Measurements from ENCODE around the gene ZNF385B. TPM values are rescaled to one million over a fixed set of nuclear protein-coding genes. Genes with fewer than 3 reads are reported as not detected.

The ZNF385B gene
- total RNA-seq, 1 experiment from 2014 or later = 9.3 TPM

DNA sequence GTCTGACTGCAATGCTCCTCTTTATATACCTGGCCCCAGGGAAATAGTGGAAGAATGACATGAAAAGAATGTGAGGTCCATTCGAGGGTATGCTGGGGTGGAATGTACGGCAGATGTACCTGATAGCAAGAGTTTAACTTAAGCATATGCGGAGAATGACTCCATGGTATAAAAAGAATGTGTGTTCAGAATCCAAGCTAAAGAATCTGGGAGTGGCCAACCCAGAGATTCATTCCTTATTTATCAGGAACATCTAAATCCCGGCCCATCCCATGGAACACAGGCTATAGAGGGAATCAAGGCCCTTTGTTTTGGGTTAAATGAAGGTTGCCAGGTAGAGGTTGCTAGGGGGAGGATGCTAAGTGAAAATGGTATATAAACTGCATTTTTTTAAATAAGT lies 150.0 kb downstream of the ZNF385B start:
- RAD21 ChIA-PET (ENCODE audit: low non-redundant PET in 1 of 2, low total read pairs in 2 of 2, uncharacterized antibody in 2 of 2, unreplicated experiment in 2 of 2) = no interaction called here
- H3K9me3 ChIP-seq (ENCODE audit: control insufficient read depth in 1 of 2, insufficient read depth in 1 of 2, low read depth in 1 of 2, low read length in 2 of 2) = no peaks in the 10 kb centered on the region
- H3K4me2 ChIP-seq (ENCODE audit: low read length) = no peak overlapping the region
- H3K4me3 ChIP-seq (replicated peaks in 1 of 2; ENCODE audit: low read depth in 1 of 2, low read length in 2 of 2) = no peak overlapping the region
- H3K79me2 ChIP-seq (ENCODE audit: insufficient read depth, low read length) = no peaks in the 10 kb centered on the region
- ATAC-seq (no peak), DNase-seq (ENCODE audit: low read depth, low spot score) (no peak)
- POLR2A ChIA-PET = no interaction called here
- TF ChIP-seq EZH2phosphoT487 (IDR thresholded peaks at IDR 0.05; ENCODE audit: borderline replicate concordance) (no peak), ATF3 (IDR thresholded peaks at IDR 0.05) (no peak), EZH2 (IDR thresholded peaks at IDR 0.05) (no peak), CEBPB (IDR thresholded peaks at IDR 0.05; ENCODE audit: low read depth) (no peak), POLR2A (IDR thresholded peaks at IDR 0.05; ENCODE audit: borderline replicate concordance, extremely low read depth, insufficient read depth, insufficient read length) (no peak), CBX3 (IDR thresholded peaks at IDR 0.05; ENCODE audit: low read depth) (no peak), ELF1 (IDR thresholded peaks at IDR 0.05; ENCODE audit: borderline replicate concordance, low read depth) (no peak), ZFX (IDR thresholded peaks at IDR 0.05) (no peak), MAX (IDR thresholded peaks at IDR 0.05) (no peak), FOSL1 (IDR thresholded peaks at IDR 0.05; ENCODE audit: low read depth) (no peak), SRF (IDR thresholded peaks at IDR 0.05; ENCODE audit: low read depth) (no peak), TCF7L2 (IDR thresholded peaks at IDR 0.05; ENCODE audit: borderline replicate concordance, extremely low read depth, insufficient read depth, insufficient read length) (no peak), SP1 (IDR thresholded peaks at IDR 0.05; ENCODE audit: low read depth) (no peak), JUND (IDR thresholded peaks at IDR 0.05) (no peak), RAD21 (IDR thresholded peaks at IDR 0.05; ENCODE audit: low read depth) (no peak)
- TF ChIP-seq, protein P1, sequence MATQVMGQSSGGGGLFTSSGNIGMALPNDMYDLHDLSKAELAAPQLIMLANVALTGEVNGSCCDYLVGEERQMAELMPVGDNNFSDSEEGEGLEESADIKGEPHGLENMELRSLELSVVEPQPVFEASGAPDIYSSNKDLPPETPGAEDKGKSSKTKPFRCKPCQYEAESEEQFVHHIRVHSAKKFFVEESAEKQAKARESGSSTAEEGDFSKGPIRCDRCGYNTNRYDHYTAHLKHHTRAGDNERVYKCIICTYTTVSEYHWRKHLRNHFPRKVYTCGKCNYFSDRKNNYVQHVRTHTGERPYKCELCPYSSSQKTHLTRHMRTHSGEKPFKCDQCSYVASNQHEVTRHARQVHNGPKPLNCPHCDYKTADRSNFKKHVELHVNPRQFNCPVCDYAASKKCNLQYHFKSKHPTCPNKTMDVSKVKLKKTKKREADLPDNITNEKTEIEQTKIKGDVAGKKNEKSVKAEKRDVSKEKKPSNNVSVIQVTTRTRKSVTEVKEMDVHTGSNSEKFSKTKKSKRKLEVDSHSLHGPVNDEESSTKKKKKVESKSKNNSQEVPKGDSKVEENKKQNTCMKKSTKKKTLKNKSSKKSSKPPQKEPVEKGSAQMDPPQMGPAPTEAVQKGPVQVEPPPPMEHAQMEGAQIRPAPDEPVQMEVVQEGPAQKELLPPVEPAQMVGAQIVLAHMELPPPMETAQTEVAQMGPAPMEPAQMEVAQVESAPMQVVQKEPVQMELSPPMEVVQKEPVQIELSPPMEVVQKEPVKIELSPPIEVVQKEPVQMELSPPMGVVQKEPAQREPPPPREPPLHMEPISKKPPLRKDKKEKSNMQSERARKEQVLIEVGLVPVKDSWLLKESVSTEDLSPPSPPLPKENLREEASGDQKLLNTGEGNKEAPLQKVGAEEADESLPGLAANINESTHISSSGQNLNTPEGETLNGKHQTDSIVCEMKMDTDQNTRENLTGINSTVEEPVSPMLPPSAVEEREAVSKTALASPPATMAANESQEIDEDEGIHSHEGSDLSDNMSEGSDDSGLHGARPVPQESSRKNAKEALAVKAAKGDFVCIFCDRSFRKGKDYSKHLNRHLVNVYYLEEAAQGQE (IDR thresholded peaks at IDR 0.05; ENCODE audit: low read depth) = no peak
- H2AFZ ChIP-seq (ENCODE audit: low read depth, low read length, poor library complexity, severe bottlenecking) = no peak overlapping the region
- no peak overlapping the region for H3K27ac ChIP-seq (ENCODE audit: low read depth, low read length)
- BruUV-seq (replicated peaks) = no TSS peak
- CTCF ChIA-PET = no interaction called here
- H3K36me3 ChIP-seq (ENCODE audit: control insufficient read depth in 1 of 2, insufficient read depth in 2 of 2, low read length in 2 of 2) = no peaks in the 10 kb centered on the region
- H3K4me1 ChIP-seq (ENCODE audit: control insufficient read depth in 1 of 2, insufficient read depth in 2 of 2, low read length in 2 of 2) = no peaks in the 10 kb centered on the region
- no peaks in the 10 kb centered on the region for H3K27me3 ChIP-seq (ENCODE audit: insufficient read depth, low read length)
- H4K20me1 ChIP-seq (ENCODE audit: insufficient read depth) = no peaks in the 10 kb centered on the region
- no peaks in the 10 kb centered on the region for H3K9me2 ChIP-seq (ENCODE audit: insufficient read depth)
- H3K9ac ChIP-seq (ENCODE audit: low read length) = no peak overlapping the region
- intact Hi-C loops (cut with micrococcal nuclease) = no loop called here

Measured in HCT116 (cell line).